SH-SY5Y (cell line): Measurements from ENCODE around the gene IAPP.

ENCODE experiments used
- GATA2 ChIP-seq: IDR thresholded peaks from 2 replicates; pipeline ENCODE4 v1.6.1; 2011; ENCODE audit warnings: mild to moderate bottlenecking, low read depth, low read length
- GATA3 ChIP-seq: IDR thresholded peaks from 2 replicates; pipeline ENCODE4 v1.6.1; 2011; ENCODE audit warnings: low read depth, mild to moderate bottlenecking, low read length, moderate library complexity

DNA sequence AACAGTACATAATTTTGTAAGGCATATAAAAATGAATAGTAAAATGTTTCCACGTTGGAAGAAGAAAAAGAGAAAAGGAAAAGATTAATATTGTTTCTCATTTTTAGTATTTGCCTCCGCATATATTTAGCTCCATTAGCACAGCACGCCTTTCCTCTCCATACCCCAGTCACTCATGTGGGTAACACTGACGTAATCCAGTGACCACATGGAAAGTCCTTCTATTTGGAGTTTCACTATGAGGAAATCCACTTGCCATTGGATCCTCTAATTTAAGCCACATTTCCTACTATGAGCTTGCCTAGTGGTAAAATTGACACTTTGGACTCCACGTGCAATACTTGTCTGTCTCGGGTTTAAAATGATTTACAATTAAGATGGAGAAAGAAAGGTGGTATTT is 32.3 kb upstream of the IAPP start:
- TF ChIP-seq GATA3 (no peak), GATA2 (no peak)
